Sigmoid colon (tissue), 4 donors: Measurements from ENCODE around the gene PAX3.

Source experiments
- CTCF ChIP-seq, 4 experiments: fragments of 450-650 bp in 3 of 4; fragments of 200-600 bp in 1 of 4; IDR thresholded peaks; one replicate each; pipeline ENCODE4 v1.5.1; 2016 to 2019; ENCODE audit warnings: antibody characterized with exemption in 4 of 4, mild to moderate bottlenecking in 3 of 4, moderate library complexity in 2 of 4
- EP300 ChIP-seq, 4 donors: sonication (generic); formaldehyde crosslinking; IDR thresholded peaks; one replicate each; pipeline ENCODE4 v1.6.1; 2017; ENCODE audit warnings: antibody characterized with exemption in 4 of 4
- POLR2A ChIP-seq, 2 donors: fragments of 450-650 bp; IDR thresholded peaks; one replicate each; pipeline ENCODE4 v1.6.1; 2016; ENCODE audit warnings: antibody characterized with exemption in 2 of 2, mild to moderate bottlenecking in 2 of 2, moderate library complexity in 2 of 2

GRCh38 chr2:222311978-222312738 is 13.4 kb upstream of the PAX3 start:
- TF ChIP-seq CTCF (IDR thresholded peaks at IDR 0.05) (no peak), POLR2A (IDR thresholded peaks at IDR 0.05) (no peak), EP300 (IDR thresholded peaks at IDR 0.05) (no peak)
